GM21825 (cell line): ENCODE data around the gene NGRN.

Experiments used
- ATAC-seq: cut with Tn5 transposase; IDR thresholded peaks from one replicate; pipeline ENCODE4 v1.9.1; 2021; ENCODE audit warnings: mild to moderate bottlenecking, moderate library complexity; ENCODE audit not compliant: unreplicated experiment

Gene NGRN

GRCh38 chr15:90309020-90309419 lies 43.5 kb downstream of the NGRN start:
- no peak for ATAC-seq

GRCh38 chr15:90315278-90315982 lies 50.0 kb downstream of the NGRN start:
- no peak for ATAC-seq

DNA sequence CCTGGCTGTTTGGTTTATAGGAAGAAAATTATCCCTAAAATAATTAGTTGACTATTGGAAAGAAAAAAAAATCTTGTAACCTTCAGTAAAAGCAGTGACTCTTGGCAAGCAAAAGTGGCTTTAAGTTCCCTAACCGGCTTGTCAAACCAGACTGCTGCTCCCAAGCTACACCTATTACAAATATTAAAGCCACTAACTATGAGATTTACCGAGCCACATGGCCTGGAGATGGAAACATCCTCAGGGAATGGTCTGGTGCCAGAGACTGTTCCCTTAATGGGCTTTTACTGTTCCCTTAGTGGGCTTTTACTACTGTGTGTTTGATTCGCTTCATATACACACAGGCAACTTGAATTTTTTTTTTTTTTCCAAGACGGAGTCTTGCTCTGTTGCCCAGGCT lies 50.7 kb downstream of the NGRN start:
- ATAC-seq, result no peak

- no peak for ATAC-seq
Measured at GRCh38 chr15:90318591-90318990, 53.1 kb downstream of the NGRN start.

DNA sequence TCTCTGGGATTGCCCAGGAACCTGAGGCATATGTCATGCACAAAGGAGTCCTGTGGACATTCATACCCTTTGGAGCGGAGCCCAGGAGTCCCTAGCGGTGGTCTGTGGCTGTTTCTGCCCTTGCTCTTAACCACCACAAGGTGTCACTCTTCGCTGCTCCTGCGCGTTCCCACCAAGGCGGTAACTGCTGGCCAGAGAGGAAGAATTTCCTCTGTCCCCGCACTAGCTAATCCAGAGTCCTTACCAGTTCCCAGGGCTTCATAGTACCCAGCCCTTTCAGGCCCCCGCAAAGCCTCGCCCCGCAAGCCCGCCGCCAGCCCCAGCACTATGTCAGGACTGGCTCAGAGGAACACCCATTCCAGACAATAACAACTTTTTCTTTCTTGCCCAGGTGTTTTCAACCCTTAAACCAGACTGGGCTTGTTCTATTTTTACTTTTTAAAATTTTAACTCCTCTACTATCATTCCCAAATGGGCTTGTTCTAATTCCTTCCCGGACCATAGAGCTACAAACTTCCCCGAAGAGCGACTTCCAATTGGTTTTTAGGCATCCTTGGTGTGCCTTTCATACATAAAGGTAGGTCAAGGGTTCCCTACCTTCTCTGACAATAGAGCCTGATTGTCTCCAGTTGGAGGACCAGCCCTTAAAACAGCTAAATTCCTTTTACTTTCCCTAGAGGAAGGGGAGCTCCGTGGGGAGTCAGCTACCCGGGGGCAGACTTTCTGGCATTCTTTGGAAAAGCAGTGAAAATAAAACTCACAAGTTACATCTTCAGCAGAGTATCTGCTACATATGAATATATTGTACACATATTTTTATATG lies 54.8 kb downstream of the NGRN start:
- no peak for ATAC-seq

DNA sequence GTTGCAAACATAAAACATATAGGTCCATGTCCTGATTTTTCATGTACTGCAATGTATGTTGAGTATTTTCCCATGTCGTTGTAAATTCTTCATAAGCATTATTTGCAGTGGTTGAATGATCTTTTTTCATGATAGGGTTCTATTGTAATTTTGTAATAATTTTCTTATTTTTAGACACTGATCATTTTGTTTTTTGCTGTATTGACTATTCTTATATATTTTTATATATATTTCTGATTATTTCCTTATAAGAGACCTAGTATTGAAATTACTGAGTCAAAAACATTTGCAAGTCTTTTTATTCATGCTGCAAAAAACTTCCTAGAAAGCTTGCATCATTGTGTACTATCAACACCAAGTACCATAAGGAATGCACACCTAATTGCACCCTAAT lies 55.4 kb downstream of the NGRN start:
- no peak for ATAC-seq
